Measurements from ENCODE around the gene ABLIM2. TPM values are rescaled to one million over a fixed set of nuclear protein-coding genes. Genes with fewer than 3 reads are reported as not detected.

Gene ABLIM2
- total and polyA plus RNA-seq, 2 donors (not counting 1 experiment from before 2014, with no cell fraction given) = 3.3 to 79.0 TPM

GRCh38 chr4:8127051-8127826, 31.4 kb downstream of the ABLIM2 start:
- H3K9me3 Mint-ChIP-seq (ENCODE audit: insufficient read depth) = no peaks in the 10 kb centered on the region
- WGBS (ENCODE audit: insufficient coverage) = 85% methylated on average over 24 of the region's 29 CpGs
- Histone ChIP-seq H3K4me2 (replicated peaks; ENCODE audit: low read depth, low read length, poor library complexity, severe bottlenecking) (no peak overlapping the region), H3K36me3 (replicated peaks in 1 of 2; ENCODE audit: control extremely low read depth in 1 of 2, control insufficient read depth in 1 of 2, extremely low read depth in 1 of 2, insufficient read depth in 2 of 2, low read length in 1 of 2) (no peaks in the 10 kb centered on the region), H3K79me2 (ENCODE audit: control insufficient read depth, insufficient read depth, low read length) (no peaks in the 10 kb centered on the region), H3K4me1 (ENCODE audit: control insufficient read depth in 2 of 2, insufficient read depth in 2 of 2, low read length in 2 of 2) (peaks cover 0 to 6% of the 10 kb centered on the region in 2 donors), H2AFZ (ENCODE audit: insufficient read depth, low read depth, low read length, poor library complexity, severe bottlenecking) (no peak overlapping the region), H3K27ac (ENCODE audit: low read length in 2 of 2) (no peak overlapping the region), H3K27me3 (replicated peaks in 1 of 4; ENCODE audit: control extremely low read depth in 1 of 4, control insufficient read depth in 3 of 4, insufficient read depth in 4 of 4, low read length in 3 of 4) (no peaks in the 10 kb centered on the region), H3K4me3 (ENCODE audit: control extremely low read depth in 1 of 5, extremely low read depth in 1 of 5, insufficient read depth in 1 of 5, low read depth in 2 of 5, low read length in 4 of 5) (no peak overlapping the region), H3K9ac (ENCODE audit: low read length) (no peak overlapping the region), H4K20me1 (ENCODE audit: control insufficient read depth, insufficient read depth, low read length, poor library complexity, severe bottlenecking) (no peaks in the 10 kb centered on the region), H3K9me3 (ENCODE audit: control extremely low read depth in 1 of 3, control insufficient read depth in 2 of 3, insufficient read depth in 1 of 3, low read length in 2 of 3) (no peaks in the 10 kb centered on the region)
- ChIA-PET POLR2A (interaction anchor here (0.5 to 0.6 kb wide), 2 partner anchors 15 to 39 kb away, joined by 3 to 9 read pairs; no protein-coding TSS in a partner anchor), CTCF (interaction anchor here (1.4 kb wide), 1 partner anchor 9 kb away, joined by 4 read pairs; no protein-coding TSS in a partner anchor)
- no peak for DNase-seq
- no peak for ATAC-seq (ENCODE audit: low read depth)
- peaks cover 12% of the 10 kb centered on the region for H3K4me1 Mint-ChIP-seq
- H3K27me3 Mint-ChIP-seq = peaks cover 10% of the 10 kb centered on the region
- intact Hi-C loops (cut with micrococcal nuclease) = no loop called here
- no peak overlapping the region for H3K4me3 Mint-ChIP-seq
- H3K27ac Mint-ChIP-seq = no peak overlapping the region
- no peak for TF ChIP-seq EZH2 (IDR thresholded peaks at IDR 0.05; ENCODE audit: borderline replicate concordance, insufficient read depth, low read depth, low read length, poor library complexity, severe bottlenecking)

- Histone ChIP-seq H3K9ac (ENCODE audit: low read length) (no peak overlapping the region), H4K20me1 (ENCODE audit: control insufficient read depth, insufficient read depth, low read length, poor library complexity, severe bottlenecking) (no peaks in the 10 kb centered on the region), H3K79me2 (ENCODE audit: control insufficient read depth, insufficient read depth, low read length) (no peaks in the 10 kb centered on the region), H3K27ac (ENCODE audit: low read length in 2 of 2) (no peak overlapping the region), H3K36me3 (replicated peaks in 1 of 2; ENCODE audit: control extremely low read depth in 1 of 2, control insufficient read depth in 1 of 2, extremely low read depth in 1 of 2, insufficient read depth in 2 of 2, low read length in 1 of 2) (no peaks in the 10 kb centered on the region), H2AFZ (ENCODE audit: insufficient read depth, low read depth, low read length, poor library complexity, severe bottlenecking) (no peak overlapping the region), H3K4me3 (ENCODE audit: control extremely low read depth in 1 of 5, extremely low read depth in 1 of 5, insufficient read depth in 1 of 5, low read depth in 2 of 5, low read length in 4 of 5) (no peak overlapping the region), H3K4me2 (replicated peaks; ENCODE audit: low read depth, low read length, poor library complexity, severe bottlenecking) (no peak overlapping the region), H3K4me1 (ENCODE audit: control insufficient read depth in 2 of 2, insufficient read depth in 2 of 2, low read length in 2 of 2) (peaks cover 0 to 6% of the 10 kb centered on the region in 2 donors), H3K9me3 (ENCODE audit: control extremely low read depth in 1 of 3, control insufficient read depth in 2 of 3, insufficient read depth in 1 of 3, low read length in 2 of 3) (no peaks in the 10 kb centered on the region), H3K27me3 (replicated peaks in 1 of 4; ENCODE audit: control extremely low read depth in 1 of 4, control insufficient read depth in 3 of 4, insufficient read depth in 4 of 4, low read length in 3 of 4) (no peaks in the 10 kb centered on the region)
- WGBS (ENCODE audit: insufficient coverage) = 83% methylated on average over 11 of the region's 13 CpGs
- Mint-ChIP-seq H3K27ac (no peak overlapping the region), H3K9me3 (ENCODE audit: insufficient read depth) (no peaks in the 10 kb centered on the region), H3K27me3 (peaks cover 10% of the 10 kb centered on the region), H3K4me1 (peaks cover 12% of the 10 kb centered on the region), H3K4me3 (no peak overlapping the region)
- ATAC-seq (ENCODE audit: low read depth) (no peak), DNase-seq (no peak)
- POLR2A ChIA-PET = no interaction called here
- TF ChIP-seq CTCF (IDR thresholded peaks at IDR 0.05) (no peak), EZH2 (IDR thresholded peaks at IDR 0.05; ENCODE audit: borderline replicate concordance, insufficient read depth, low read depth, low read length, poor library complexity, severe bottlenecking) (no peak)
- intact Hi-C loops (cut with micrococcal nuclease) = no loop called here
- CTCF ChIA-PET = interaction anchor here (1.4 kb wide), 1 partner anchor 9 kb away, joined by 4 read pairs; no protein-coding TSS in a partner anchor
These were observed 32.1 kb downstream of the ABLIM2 start for GRCh38 chr4:8126523-8126922.
